OCI-LY1 (cell line): ENCODE results near the gene TRPM2.

Experiments
- H2AFZ ChIP-seq: fragments of 200-600 bp; sonication (generic), shearing (Covaris generic); 2 replicates; pipeline ENCODE4 v1.6.0; 2014; ENCODE audit warnings: antibody characterized with exemption, mild to moderate bottlenecking, low read length
- H3F3A ChIP-seq: fragments of 200-600 bp; sonication (generic), shearing (Covaris generic); 2 replicates; pipeline ENCODE4 v1.6.0; 2014; ENCODE audit warnings: mild to moderate bottlenecking, antibody characterized with exemption, low read length, moderate library complexity; ENCODE audit not compliant: insufficient read depth
- H3K27ac ChIP-seq: fragments of 200-600 bp; sonication (generic); 2 replicates; pipeline ENCODE4 v1.5.1; 2014; ENCODE audit warnings: low read length, mixed run types, mild to moderate bottlenecking, low read depth; ENCODE audit not compliant: poor library complexity, severe bottlenecking
- H3K27me3 ChIP-seq: fragments of 200-600 bp; sonication (generic); 2 replicates; pipeline ENCODE4 v1.6.0; 2014; ENCODE audit warnings: antibody characterized with exemption, mild to moderate bottlenecking, low read length, moderate library complexity; ENCODE audit not compliant: insufficient read depth
- H3K36me3 ChIP-seq: fragments of 200-600 bp; sonication (generic); 2 replicates; pipeline ENCODE4 v1.6.1; 2014; ENCODE audit warnings: mild to moderate bottlenecking, antibody characterized with exemption, low read length, moderate library complexity, mixed read lengths; ENCODE audit not compliant: insufficient read depth
- H3K4me1 ChIP-seq: fragments of 200-600 bp; sonication (generic); 2 replicates; pipeline ENCODE4 v1.5.1; 2014; ENCODE audit warnings: mild to moderate bottlenecking, low read length, moderate library complexity; ENCODE audit not compliant: insufficient read depth, severe bottlenecking
- H3K4me2 ChIP-seq: fragments of 200-600 bp; sonication (generic), shearing (Covaris generic); 2 replicates; pipeline ENCODE4 v1.6.1; 2014; ENCODE audit warnings: low read length
- H3K4me3 ChIP-seq: fragments of 200-600 bp; sonication (generic); 2 replicates; pipeline ENCODE4 v1.5.1; 2014; ENCODE audit warnings: low read length, low read depth, mild to moderate bottlenecking, mixed read lengths; ENCODE audit not compliant: poor library complexity, severe bottlenecking
- H3K79me2 ChIP-seq: fragments of 200-600 bp; shearing (Covaris generic); 2 replicates; pipeline ENCODE4 v1.6.1; 2016; ENCODE audit warnings: mixed run types, low read length, mixed read lengths; ENCODE audit not compliant: insufficient read depth
- H3K9ac ChIP-seq: fragments of 200-600 bp; sonication (generic), shearing (Covaris generic); 2 replicates; pipeline ENCODE4 v1.6.1; 2014; ENCODE audit warnings: mild to moderate bottlenecking, low read length, mixed read lengths
- H3K9me2 ChIP-seq: fragments of 200-600 bp; sonication (generic), shearing (Covaris generic); 2 replicates; pipeline ENCODE4 v1.6.1; 2014; ENCODE audit warnings: low read depth, mild to moderate bottlenecking, low read length, mixed read lengths
- H3K9me3 ChIP-seq: fragments of 200-600 bp; shearing (Covaris generic); 2 replicates; pipeline ENCODE4 v1.6.1; 2014; ENCODE audit warnings: low read length, mixed read lengths
- H4K20me1 ChIP-seq: fragments of 200-600 bp; sonication (generic), shearing (Covaris generic); 2 replicates; pipeline ENCODE4 v1.6.0; 2016; ENCODE audit warnings: mild to moderate bottlenecking, low read length; ENCODE audit not compliant: insufficient read depth
- CTCF ChIP-seq: fragments of 200-600 bp; sonication (generic), shearing (Covaris generic); IDR thresholded peaks from 2 replicates; pipeline ENCODE4 v1.5.1; 2017; ENCODE audit warnings: mild to moderate bottlenecking, antibody characterized with exemption, low read length, moderate library complexity, mixed read lengths
- EZH2 ChIP-seq: fragments of 200-600 bp; sonication (generic), shearing (Covaris generic); IDR thresholded peaks from 2 replicates; pipeline ENCODE4 v1.8.0; 2017; ENCODE audit warnings: borderline replicate concordance, mixed run types, mild to moderate bottlenecking, antibody characterized with exemption, low read length, moderate library complexity, mixed read lengths

TRPM2 gene

GRCh38 chr21:44432841-44433790, 79.7 kb downstream of the TRPM2 start:
- no peaks in the 10 kb centered on the region for H3K4me1 ChIP-seq
- no peaks in the 10 kb centered on the region for H3K27me3 ChIP-seq
- H3K27ac ChIP-seq = no peak overlapping the region
- no peak overlapping the region for H3K4me3 ChIP-seq
- no peak overlapping the region for H3K4me2 ChIP-seq
- no peaks in the 10 kb centered on the region for H3K36me3 ChIP-seq
- H3K79me2 ChIP-seq = no peaks in the 10 kb centered on the region
- H3K9me2 ChIP-seq = no peaks in the 10 kb centered on the region
- no peak overlapping the region for H2AFZ ChIP-seq
- peaks cover 8% of the 10 kb centered on the region; the same call in 1 of the 2 replicates for H3F3A ChIP-seq
- TF ChIP-seq EZH2 (no peak), CTCF (no peak)
- H4K20me1 ChIP-seq = no peaks in the 10 kb centered on the region
- H3K9me3 ChIP-seq = peaks cover 9% of the 10 kb centered on the region
- H3K9ac ChIP-seq = no peak overlapping the region

GRCh38 chr21:44433791-44434567, 80.6 kb downstream of the TRPM2 start:
- H3K4me1 ChIP-seq = no peaks in the 10 kb centered on the region
- no peaks in the 10 kb centered on the region for H3K79me2 ChIP-seq
- no peaks in the 10 kb centered on the region for H3K27me3 ChIP-seq
- no peak overlapping the region for H3K4me3 ChIP-seq
- H3K36me3 ChIP-seq = no peaks in the 10 kb centered on the region
- H3K4me2 ChIP-seq = no peak overlapping the region
- peaks cover 6% of the 10 kb centered on the region for H3K9me3 ChIP-seq
- H2AFZ ChIP-seq = no peak overlapping the region
- TF ChIP-seq EZH2 (no peak), CTCF (no peak)
- no peaks in the 10 kb centered on the region for H4K20me1 ChIP-seq
- no peak overlapping the region for H3K9ac ChIP-seq
- no peaks in the 10 kb centered on the region for H3K9me2 ChIP-seq
- peaks cover under 1% of the 10 kb centered on the region; the same call in 1 of the 2 replicates for H3F3A ChIP-seq
- no peak overlapping the region for H3K27ac ChIP-seq

- Histone ChIP-seq H3K27me3 (no peaks in the 10 kb centered on the region), H2AFZ (no peak overlapping the region), H3K9me2 (no peaks in the 10 kb centered on the region), H3K9ac (no peak overlapping the region), H3K4me2 (no peak overlapping the region), H3K36me3 (no peaks in the 10 kb centered on the region), H3K4me1 (no peaks in the 10 kb centered on the region), H3K9me3 (peaks cover 6% of the 10 kb centered on the region), H3K79me2 (no peaks in the 10 kb centered on the region), H4K20me1 (no peaks in the 10 kb centered on the region), H3F3A (no peaks in the 10 kb centered on the region), H3K4me3 (no peak overlapping the region), H3K27ac (no peak overlapping the region)
- TF ChIP-seq CTCF (no peak), EZH2 (no peak)
These were observed 81.1 kb downstream of the TRPM2 start for GRCh38 chr21:44434568-44434925.
